ENCODE measurements around the gene CCDC81.
"Not testable (repeated sequence)": the region's sequence is repeated elsewhere in the genome, so short reads cannot be mapped to it uniquely, and the experiment has no call there.

CCDC81 gene

DNA sequence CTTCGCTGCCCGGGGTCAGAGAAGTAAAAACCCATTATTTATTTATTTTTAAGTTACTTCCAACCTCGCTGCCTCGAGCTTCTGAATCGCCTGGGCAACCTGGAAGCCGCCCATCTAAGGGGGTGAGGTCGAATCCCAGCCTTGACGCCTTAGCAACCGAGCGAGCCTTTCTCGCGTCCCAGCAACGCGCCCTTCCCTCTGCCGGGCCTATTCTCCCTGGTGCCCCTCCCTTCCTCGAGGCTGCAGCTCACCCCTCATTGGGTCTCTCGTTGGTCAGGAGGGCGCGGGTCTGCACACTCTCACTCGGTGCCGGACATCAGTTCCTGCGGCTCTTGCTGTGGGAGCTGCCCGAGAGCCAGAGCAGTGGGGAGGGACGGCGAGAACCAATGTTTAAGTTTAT lies at the start of gene CCDC81:
TSS of gene CCDC81 (plus strand) at position 302 of the 400 bp plus-strand sequence. CDS start 277 bp downstream, outside the sequence.
- DNase-seq = peak; percentile 87

DNA sequence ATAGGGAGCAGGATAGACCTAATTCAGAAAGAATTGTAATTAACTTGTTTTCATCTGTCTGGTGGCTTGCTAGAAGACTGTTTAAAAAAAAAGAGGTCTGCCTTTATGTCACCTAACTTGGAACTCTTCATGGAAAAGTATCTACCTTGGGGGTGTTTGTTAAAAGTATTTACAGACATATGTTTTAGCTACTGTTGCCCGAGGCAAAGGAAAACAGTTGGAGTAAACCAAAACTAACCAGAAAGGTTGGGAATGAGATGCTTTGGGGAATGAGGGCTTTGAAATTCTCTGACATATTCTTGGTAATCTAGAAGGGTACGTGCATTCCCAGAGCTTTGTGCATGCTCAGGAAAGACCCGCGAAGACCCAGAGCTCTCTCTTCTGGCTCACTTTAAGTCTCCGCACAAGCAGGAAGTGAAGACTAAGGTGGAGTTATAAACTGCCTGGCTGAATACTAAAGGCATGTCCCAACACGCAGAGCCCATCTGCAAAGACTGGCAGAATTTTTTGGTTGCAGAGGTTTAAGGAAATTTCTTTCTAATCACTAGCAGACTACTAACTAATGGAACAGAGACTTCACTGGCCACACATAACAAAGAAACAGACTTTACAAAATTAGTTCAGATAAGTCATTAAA lies 39.4 kb upstream of the CCDC81 start:
- DNase-seq = peak; percentile 75

DNA sequence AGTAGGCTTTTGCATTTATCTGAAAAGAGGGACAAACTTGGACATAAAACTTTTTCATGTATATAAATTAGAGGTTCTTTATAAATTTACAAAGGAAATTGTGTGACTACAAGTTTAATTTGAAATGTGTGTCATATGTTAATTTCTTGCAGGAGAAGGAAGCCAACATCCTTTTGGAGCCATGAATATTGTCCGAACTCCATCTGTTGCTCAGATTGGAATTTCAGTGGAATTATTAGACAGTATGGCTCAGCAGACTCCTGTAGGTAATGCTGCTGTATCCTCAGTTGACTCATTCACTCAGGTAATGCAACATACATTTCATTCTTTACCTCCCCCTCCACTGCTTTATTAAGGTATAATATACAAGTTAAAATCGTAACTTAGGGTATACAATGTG lies 37.5 kb upstream of the CCDC81 start:
- DNase-seq = no peak

DNA sequence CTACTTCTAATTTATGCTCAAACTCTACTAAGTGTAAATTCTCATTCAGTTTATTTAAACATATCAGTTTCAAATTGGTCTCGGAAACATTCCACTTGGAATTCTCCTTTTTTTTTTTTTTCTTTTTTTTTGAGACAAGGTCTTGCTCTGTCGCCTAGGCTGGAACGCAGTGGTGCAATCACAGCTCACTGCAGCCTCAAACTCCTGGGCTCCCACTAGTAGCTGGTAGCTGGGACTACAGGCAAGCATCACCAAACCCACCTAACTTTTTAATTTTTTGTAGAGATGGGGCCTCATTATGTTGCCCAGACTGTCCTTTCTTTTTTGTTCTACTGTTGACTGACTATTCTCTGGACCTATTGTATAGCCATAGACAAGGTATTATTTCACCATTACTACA lies 33.3 kb upstream of the CCDC81 start:
- peak; percentile 54 for DNase-seq

DNA sequence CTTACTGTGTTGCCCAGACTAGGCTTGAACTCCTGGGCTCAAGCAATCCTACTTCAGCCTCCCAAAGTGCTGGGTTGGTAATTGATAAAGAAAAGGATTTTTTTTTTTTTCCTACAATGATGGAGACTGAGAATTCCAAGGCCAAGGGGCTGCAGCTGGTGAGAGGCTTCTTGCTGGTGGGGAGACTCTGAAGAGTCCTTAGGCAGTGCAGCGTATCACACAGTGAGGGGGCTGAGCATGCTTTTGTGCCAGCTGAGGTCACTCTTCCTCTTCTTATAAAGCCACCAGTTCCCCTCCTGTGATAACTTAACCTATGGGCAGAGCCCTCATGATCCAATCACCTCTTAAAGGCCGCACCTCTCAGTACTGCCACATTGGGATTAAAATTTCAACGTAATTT lies 28.2 kb upstream of the CCDC81 start:
- DNase-seq = no peak

DNA sequence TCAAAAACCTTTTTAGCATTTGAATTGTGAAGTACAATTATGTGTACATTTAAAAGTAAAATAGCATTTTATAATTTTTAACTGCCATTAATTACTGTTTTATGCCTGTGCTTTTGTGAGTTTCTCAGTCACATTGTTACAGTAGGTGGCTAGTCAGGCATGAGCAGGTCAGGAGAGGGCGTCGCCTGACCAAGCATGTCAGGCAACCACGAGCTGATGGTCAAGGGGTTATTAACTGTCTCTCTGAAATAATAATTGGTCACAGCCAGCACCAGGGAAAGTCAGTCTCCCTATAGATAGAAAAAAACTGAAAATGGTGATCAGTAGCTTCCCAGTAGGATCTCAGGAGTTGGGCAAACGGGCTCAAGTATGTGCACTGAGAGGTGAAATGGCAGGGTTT lies 19.4 kb upstream of the CCDC81 start:
- no peak for DNase-seq

DNA sequence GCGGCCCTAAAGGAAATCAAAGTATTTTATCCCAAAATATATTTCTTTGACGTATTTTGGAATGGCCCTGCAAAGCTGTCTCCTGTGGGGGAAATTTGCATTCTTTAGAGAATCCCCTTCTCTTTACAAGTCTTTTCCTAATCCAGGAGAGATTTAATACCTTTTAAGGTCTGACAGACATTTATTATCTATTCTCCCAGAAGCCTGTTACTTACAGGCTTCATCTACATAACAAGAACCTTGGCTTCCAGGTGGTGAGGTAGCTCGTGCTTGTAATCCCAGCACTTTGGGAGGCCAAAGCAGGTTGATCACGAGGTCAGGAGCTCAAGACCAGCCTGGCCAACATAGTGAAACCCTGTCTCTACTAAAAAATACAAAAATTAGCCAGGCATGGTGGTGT lies 17.3 kb upstream of the CCDC81 start:
- DNase-seq = not testable (repeated sequence)

DNA sequence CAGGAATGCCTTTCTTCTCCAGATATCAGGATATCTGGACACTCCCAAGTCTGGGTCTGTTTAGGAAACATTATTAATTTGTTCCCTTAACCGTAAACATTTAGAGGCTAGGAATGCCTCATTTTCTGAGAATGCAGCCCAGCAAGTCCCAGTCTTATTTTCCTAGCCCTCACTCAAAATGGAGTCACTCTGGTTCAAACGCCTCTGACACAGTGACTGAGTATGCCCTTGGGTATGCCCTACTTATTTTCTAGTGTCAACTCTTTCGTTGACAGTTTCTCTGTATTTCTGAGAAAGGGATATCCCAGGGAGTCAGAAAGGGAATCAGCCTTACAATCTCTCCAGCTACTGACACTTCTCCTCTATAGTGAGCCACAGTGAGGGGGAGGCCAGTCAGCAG lies 16.0 kb upstream of the CCDC81 start:
- DNase-seq = no peak

DNA sequence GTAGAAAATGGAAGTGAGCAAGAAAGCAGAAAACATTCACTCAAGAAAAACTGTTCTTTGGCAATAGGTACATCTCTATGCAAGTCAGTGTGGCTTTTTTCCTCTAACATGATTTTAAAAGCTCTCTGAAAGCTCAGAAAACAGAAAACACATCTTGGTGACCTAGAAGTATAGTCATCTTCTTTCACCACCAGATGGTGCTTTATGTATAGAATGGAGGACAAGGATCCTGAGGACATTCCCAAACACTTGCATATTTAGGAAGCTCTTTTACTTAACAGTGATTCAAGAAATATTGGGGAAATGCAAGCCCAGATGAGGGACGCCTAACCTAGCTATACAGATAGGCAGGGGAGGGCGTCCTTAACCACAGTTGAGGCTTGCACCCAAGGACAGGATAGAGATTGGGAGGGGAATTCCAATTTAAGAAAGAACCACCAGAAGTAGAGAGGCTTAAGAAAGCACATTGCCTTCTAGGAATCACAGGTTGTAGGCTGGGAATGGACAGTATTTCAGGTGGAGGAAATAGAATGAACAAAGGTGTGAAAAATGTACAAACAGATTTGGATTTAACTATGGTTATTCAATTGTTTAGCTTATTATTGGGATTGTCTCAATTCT lies 13.8 kb upstream of the CCDC81 start:
- DNase-seq = no peak

DNA sequence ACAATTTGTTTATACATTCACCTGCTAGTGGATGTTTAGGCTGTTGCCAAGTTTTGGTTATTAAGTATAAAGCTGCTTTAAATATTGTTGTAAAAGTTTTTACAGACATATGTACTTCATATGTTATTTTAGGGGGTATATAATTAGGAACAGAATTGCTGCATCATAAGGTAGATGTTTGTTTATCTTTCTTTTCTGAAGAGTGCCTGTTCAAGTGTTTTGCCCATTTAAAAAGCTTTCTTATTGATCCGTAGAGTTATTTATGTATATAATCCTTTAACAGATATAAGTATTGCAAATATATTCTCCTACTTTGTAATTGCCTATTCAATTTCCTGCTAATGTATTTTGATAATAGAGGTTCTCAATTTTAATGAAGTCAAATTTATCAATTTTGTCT lies 11.3 kb upstream of the CCDC81 start:
- DNase-seq = no peak

DNA sequence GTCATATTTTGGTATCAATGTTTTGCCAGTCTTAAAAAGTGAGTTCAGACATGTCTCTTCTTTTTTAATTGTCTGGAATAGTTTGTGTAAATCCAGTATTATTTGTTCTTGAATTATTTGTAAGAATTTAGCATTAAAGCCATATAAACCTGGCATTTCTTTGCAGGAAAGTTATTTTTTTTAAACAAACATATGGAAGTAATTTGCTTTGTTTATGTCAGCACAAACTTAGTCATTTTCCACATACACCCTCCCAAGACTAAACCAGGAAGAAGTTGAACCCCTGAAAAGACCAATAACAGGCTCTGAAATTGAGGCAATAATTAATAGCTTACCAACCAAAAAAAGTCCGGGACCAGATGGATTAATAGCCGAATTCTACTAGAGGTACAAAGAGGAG lies 9.1 kb upstream of the CCDC81 start:
- no peak for DNase-seq

DNA sequence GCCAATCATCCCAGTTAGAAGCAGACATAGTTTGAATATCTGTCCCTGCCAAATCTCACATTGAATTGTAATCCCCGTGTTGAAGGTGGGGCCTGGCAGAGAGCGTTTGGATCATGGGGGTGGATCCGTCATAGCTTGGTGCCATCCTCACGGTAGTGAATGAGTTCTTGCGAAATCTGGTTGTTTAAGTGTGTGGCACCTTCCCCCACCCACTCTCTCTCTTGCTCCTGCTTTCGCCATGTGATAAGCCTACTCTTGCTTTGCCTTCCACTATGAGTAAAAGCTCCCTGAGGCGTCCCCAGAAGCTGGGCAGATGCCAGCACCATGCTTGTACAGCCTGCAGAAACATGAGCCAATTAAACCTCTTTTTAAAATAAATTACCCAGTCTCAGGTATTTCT lies 5.0 kb upstream of the CCDC81 start:
- DNase-seq = no peak

DNA sequence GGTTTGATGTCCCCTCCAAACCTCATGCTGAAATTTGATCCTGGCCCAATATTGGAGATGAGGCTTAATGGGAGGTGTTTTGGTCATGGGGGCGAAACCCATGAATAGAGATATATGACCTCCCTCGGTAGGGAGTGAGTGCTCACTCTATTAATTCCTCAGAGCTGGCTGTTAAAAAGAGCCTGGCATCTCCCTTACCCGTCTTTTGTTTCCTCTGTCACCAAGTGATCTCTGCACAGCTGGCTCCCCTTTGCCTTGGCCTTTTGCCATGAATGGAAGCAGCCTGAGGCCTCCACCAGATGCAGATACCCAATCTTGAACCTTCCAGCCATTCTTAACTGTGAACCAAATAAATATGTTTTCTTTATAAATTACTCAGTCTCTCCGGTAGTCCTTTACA lies 4.5 kb upstream of the CCDC81 start:
- DNase-seq = no peak

DNA sequence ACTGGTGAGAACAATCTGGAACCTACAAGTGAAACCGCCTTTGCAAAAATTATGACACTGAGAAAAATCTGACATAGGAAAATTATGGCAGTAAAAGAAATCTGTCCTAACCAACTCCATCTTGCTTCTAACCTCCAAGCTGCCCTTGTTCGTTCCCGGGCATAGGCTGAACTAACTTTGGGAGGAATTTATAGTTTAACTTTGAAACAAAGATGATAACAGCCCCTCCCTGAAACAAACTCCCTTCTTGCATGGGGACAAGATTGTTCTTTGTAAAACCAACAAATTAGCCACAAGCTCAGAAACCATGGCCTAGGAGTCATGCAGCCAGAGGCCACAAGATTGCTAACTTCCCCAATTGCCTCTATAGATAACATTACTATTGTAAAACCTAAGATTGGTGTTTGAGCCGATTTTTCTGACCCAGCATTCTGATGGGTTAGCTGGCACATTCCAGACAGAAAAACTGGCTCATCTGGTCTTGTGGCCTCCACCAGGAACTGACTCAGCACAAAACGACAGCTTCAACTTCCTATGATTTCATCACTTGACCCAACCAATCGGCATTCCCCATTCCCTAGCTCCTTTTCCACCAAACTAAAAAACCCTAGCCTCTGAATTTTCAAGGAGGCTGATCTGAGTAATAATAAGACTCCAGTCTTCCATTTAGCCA lies 3.6 kb upstream of the CCDC81 start:
- DNase-seq = peak; percentile 78

DNA sequence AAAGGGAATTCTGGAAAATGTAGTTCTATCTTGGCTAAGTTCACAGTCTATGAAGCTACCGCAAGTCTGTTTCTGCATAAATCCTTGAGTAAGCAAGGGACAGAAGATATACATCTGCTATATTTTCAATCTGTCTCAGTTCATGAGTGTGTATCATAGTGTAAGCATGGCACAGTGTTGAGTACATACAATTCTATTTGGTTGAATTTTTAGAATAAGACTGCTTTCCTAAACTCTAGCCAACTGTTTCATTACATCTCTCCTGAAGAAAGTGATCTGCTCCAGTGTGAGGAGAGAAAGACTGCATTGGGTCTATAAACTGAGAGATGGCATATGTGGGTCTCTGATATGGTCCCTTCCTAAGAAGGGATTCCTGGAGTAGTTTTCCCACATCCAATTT lies 2.6 kb upstream of the CCDC81 start:
- no peak for DNase-seq

DNA sequence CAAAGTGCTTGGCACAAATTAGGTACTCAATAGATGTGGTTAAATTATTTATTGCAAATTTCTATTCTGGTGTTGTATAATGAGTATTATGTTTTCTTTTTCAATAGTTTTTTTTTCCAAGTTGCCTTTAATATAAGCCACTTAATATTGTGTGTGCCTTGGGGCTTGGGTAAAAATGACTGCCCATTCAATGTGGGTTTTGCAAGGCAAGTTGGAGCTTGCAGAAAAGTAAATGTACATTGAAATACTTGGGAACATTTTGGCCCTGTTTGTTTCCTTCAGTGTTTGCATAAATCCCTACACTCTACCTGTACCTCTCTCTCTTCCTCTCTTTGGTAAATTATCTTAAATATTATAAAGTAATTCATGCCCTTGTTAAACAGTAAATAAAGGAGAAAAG lies 2.1 kb upstream of the CCDC81 start:
- no peak for DNase-seq

DNA sequence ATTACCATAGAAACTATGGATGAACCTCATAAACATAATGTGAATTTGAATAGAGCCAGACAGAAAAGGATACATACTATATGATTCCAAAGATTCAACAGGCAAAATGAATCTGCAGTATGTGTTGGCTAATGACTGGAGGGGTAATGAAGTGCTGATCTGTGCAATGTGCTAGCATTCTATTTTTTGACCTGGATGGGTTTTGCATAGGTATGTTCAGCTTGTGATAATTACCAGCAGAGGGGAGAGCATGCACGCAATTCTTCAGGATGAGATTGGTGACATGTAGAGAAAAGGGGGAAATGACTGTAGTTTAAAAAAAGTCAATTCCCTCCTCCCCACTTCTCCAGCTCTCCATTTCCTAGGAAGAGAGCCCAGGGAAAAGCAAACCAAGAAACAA lies 618 bp upstream of the CCDC81 start:
- no peak for DNase-seq

DNA sequence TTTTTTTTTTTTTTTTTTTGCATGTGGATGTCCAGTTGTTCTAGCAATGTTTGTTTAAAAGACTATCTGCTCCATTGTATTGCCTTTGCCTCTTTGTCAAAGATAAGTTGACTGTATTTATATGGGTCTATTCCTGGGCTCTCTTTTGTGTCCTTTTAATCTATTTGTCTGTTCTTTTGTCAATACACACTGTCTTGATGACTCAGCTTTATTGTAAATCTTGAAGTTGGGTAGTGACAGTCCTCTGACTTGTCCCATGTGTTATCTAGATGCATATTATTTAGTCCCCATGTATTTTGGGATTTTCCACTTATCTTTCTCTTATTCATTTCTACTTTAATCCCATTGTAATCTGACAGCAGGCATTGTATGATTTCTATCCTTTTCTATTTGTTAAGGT lies 3.3 kb downstream of the CCDC81 start:
- no peak for DNase-seq

DNA sequence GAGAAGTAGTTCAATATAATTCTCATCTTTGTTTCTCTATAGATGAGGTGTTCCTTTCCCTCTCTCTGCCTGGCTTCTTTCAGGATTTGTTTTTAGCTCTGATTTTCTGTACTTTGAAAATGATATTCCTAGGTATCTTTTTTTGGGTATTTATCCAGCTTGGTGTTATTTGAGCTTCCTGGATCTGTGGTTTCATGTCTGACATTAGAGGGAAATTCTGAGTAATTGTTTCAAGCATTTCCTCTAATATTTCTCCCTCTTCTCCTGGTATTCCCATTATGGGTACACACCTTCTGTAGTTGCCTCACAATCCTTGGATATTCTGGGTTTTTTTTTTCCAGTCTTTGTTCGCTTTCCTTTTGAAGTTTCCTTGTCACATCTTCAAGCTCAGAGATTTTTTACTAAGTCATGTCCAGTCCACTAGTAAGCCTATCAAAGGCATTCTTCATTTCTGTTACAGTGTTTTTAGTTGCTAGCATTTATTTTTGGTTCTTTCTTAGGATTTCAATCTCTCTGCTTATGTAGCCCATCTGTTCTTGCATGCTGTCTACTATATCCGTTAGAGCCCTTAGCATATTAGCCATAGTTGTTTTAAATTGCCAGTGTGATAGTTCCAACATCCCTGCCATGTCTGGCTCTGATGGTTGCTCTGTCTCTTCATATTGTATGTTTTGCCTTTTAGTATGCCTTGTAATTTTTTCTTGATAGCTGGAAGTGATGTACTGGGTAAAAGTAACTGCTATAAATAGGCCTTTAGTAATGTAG lies 5.8 kb downstream of the CCDC81 start:
- DNase-seq = no peak

DNA sequence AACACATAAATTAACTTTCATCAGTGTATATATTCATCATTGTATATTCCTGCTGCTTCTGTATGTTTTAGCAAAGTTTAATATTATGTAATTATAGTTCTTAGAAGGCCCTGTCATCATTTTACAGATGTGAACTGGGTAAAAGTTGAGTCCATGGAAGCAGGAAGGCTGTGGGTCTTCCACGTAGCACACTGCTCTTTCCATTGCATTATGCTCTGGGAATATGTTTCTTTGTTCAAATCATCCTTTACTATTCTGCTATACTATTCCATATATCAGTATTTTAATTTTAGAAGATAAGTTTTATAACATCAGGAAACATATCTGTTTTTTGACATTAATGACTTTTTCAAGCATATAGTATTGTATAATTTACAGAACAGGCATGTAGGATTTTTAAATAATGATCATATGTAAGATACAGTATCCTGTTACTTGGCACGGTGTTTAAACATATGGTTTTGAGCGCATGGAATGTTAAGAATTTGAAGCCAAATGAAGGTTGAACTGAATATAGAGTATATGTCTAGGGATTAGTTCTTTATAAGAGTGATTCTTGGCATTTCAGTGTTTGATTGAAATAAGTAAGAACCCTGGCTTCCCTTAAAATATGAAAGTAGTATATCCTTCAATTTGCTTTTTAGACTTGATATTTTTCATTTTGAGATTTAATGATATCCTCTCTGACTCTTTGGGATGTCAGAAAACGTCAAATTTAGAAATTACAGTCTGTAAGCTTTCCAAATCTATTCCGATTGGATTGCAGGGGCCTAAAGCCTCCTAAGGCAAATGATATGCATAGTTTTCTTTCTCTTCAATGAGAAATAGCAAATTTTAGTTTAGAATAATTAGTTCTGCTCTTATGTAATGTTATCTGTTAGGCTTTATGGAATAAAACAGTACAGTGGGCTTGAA lies 8.6 kb downstream of the CCDC81 start:
- DNase-seq = no peak

DNA sequence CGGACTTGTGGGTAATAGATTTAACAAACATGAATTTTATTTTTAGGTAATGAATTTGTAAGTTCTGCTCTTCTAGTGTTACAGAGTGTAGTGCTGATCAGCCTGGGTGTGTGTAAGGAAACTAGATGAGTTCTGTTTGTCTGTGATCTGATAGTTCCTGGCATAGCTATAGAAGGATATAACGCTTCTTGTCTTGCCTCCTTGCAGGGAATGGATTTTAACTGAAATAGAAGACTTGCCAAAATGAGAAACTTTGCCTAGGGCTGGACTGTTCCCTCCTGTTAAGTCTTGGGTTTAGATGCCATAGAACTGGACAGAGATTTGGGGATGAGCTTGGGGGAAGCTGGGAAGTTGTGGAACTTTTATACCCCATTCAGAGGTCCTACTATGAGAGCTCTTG lies 11.6 kb downstream of the CCDC81 start:
- no peak for DNase-seq

DNA sequence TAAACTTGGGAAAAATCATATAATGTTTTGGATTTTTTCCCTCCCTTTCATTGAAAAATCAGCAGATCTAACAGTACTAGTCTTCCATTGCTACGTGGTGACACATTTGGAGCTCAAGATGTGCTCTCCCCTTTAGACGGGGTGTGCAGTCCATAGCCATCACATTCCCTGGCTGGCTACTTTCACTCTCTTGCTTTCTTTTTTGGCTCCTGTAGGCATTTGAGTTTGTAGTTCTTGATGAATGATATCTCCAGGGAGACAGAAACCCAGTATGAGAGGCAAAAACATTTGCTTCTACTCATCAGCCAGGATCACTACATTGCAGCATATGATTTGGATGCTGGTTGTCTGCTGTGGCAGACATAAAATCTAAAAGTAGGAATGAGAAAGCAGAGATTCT lies 12.1 kb downstream of the CCDC81 start:
- DNase-seq = no peak

DNA sequence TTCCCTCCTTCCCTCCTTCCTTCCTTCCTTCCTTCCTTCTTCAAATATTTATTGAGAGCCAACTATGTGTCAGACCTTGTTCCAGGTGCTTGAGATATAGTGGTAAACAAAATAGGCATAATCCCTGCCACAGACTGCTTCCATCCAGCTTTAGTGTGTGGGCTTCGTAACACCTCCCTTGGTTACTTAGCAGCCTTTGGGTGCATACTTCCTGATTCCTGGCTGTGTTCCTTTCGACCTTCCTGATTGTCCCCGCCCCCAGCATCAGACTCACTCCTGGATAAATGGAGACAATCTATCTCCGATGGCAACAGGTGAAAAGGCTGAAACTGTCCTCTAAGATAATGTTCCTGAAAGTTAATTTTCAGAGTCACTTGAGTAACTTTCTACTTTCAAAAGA lies 13.5 kb downstream of the CCDC81 start:
- no peak for DNase-seq

Data from islet precursor cell (in vitro differentiated cells).